SK-N-SH treated with all-trans-retinoic acid at 6 μM for 48 hours (cell line): ENCODE results near the gene SF3B3.

Source experiments
- ARNTL ChIP-seq: fragments of 450-650 bp; formaldehyde crosslinking; IDR thresholded peaks from 2 replicates; pipeline ENCODE4 v1.5.0; 2020; ENCODE audit warnings: low read depth, mild to moderate bottlenecking, moderate library complexity, borderline replicate concordance
- BACH2 ChIP-seq: fragments of 250-450 bp; sonication (Bioruptor Pico); IDR thresholded peaks from 2 replicates; pipeline ENCODE4 v1.9.0; 2021; ENCODE audit warnings: mild to moderate bottlenecking, borderline replicate concordance
- CSDC2 ChIP-seq: fragments of 250-450 bp; sonication (Bioruptor Pico); IDR thresholded peaks from 2 replicates; pipeline ENCODE4 v1.5.0; 2020; ENCODE audit warnings: mild to moderate bottlenecking, moderate library complexity
- OSR1 ChIP-seq: fragments of 250-450 bp; sonication (Bioruptor Pico); IDR thresholded peaks from 2 replicates; pipeline ENCODE4 v1.8.0; 2022; ENCODE audit warnings: moderate library complexity, mild to moderate bottlenecking, inconsistent platforms
- PATZ1 ChIP-seq: fragments of 250-450 bp; sonication (Bioruptor Pico); IDR thresholded peaks from 2 replicates; pipeline ENCODE4 v1.8.0; 2020; ENCODE audit warnings: mild to moderate bottlenecking, moderate library complexity, borderline replicate concordance
- PPARA ChIP-seq: fragments of 250-450 bp; sonication (Bioruptor Pico); IDR thresholded peaks from 2 replicates; pipeline ENCODE4 v1.5.0; 2020; ENCODE audit warnings: mild to moderate bottlenecking, borderline replicate concordance
- RARB ChIP-seq: fragments of 250-450 bp; sonication (Bioruptor Pico); IDR thresholded peaks from 2 replicates; pipeline ENCODE4 v1.8.0; 2021; ENCODE audit warnings: mild to moderate bottlenecking, moderate library complexity
- SNAI2 ChIP-seq: fragments of 250-450 bp; sonication (Bioruptor Pico); IDR thresholded peaks from 2 replicates; pipeline ENCODE4 v1.5.0; 2020; ENCODE audit warnings: mild to moderate bottlenecking, moderate library complexity
- TCF4 ChIP-seq: fragments of 250-450 bp; sonication (Bioruptor Pico); IDR thresholded peaks from 2 replicates; pipeline ENCODE4 v1.8.0; 2021; ENCODE audit warnings: mild to moderate bottlenecking, moderate library complexity, borderline replicate concordance
- ZNF565 ChIP-seq: fragments of 450-650 bp; formaldehyde crosslinking; conservative IDR thresholded peaks from 2 replicates; pipeline ENCODE4 v1.5.0; 2020; ENCODE audit warnings: low read depth, mild to moderate bottlenecking, moderate library complexity
- ZNF8 ChIP-seq: fragments of 450-650 bp; formaldehyde crosslinking; IDR thresholded peaks from 2 replicates; pipeline ENCODE4 v1.5.0; 2020; ENCODE audit warnings: mild to moderate bottlenecking, moderate library complexity
- TF ChIP-seq, protein P1 (sequence below): fragments of 250-450 bp; sonication (Bioruptor Pico); IDR thresholded peaks from 2 replicates; pipeline ENCODE4 v1.5.1; 2021; ENCODE audit warnings: mild to moderate bottlenecking, moderate library complexity

- no peak for TF ChIP-seq PATZ1 (CRISPR knock-in tag)
- TF ChIP-seq ZNF8 (CRISPR knock-in tag): no peak
- TF ChIP-seq CSDC2 (CRISPR knock-in tag): no peak
- TF ChIP-seq SNAI2 (CRISPR knock-in tag): no peak
- no peak for TF ChIP-seq TCF4 (CRISPR knock-in tag)
- no peak for TF ChIP-seq ZNF565
- TF ChIP-seq, protein P1, sequence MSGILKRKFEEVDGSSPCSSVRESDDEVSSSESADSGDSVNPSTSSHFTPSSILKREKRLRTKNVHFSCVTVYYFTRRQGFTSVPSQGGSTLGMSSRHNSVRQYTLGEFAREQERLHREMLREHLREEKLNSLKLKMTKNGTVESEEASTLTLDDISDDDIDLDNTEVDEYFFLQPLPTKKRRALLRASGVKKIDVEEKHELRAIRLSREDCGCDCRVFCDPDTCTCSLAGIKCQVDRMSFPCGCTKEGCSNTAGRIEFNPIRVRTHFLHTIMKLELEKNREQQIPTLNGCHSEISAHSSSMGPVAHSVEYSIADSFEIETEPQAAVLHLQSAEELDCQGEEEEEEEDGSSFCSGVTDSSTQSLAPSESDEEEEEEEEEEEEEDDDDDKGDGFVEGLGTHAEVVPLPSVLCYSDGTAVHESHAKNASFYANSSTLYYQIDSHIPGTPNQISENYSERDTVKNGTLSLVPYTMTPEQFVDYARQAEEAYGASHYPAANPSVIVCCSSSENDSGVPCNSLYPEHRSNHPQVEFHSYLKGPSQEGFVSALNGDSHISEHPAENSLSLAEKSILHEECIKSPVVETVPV (CRISPR knock-in tag): no peak
- no peak for TF ChIP-seq RARB
- no peak for TF ChIP-seq BACH2 (CRISPR knock-in tag)
- TF ChIP-seq PPARA (CRISPR knock-in tag): no peak
- no peak for TF ChIP-seq OSR1 (CRISPR knock-in tag)
- no peak for TF ChIP-seq ARNTL (CRISPR knock-in tag)
Observed at GRCh38 chr16:70474320-70475053, 49.1 kb upstream of the SF3B3 start.
